GM12878 (cell line): ENCODE results near the gene MRRF. TPM values are rescaled to one million over a fixed set of nuclear protein-coding genes. Genes with fewer than 3 reads are reported as not detected.

Source experiments
- ATAC-seq: fragments of 200-7000 bp; cut with Tn5 transposase; 3 replicates; pipeline ENCODE4 v1.9.1; 2020; ENCODE audit warnings: mild to moderate bottlenecking, moderate library complexity
- BruUV-seq: library from RNA; stranded (reverse); fragments of 400-500 nt; replicated peaks from 2 replicates; lab custom pipeline; 2021; lab: Mats Ljungman, UMichigan
- CTCF ChIA-PET: fragments of 300-600 bp; sonication (Branson Sonifier 250); formaldehyde crosslinking; extraction: SDS; loops from one replicate; lab custom pipeline; 2021; ENCODE audit warnings: inconsistent platforms; lab: Yijun Ruan, JAX
- POLR2A ChIA-PET: fragments of 350-600 bp; formaldehyde crosslinking; extraction: SDS; loops from one replicate; lab custom pipeline; 2021; ENCODE audit warnings: inconsistent platforms; lab: Charles Lee
- RAD21 ChIA-PET: fragments of 300-600 bp; sonication (Branson Sonifier 250); formaldehyde crosslinking; loops from one replicate; lab custom pipeline; 2023; ENCODE audit warnings: antibody characterized with exemption; ENCODE audit not compliant: unreplicated experiment; lab: Charles Lee
- SMC1A ChIA-PET: fragments of 300-600 bp; sonication (Branson Sonifier 250); formaldehyde crosslinking; loops from one replicate; lab custom pipeline; 2023; ENCODE audit not compliant: unreplicated experiment, uncharacterized antibody; lab: Charles Lee
- DNase-seq: peaks from one replicate; pipeline ENCODE4 v3.0.0-alpha.2; 2011; ENCODE audit warnings: low read depth, low spot score
- FAIRE-seq: peaks from 3 replicates; lab custom pipeline; 2011; peaks lifted over from hg19 to GRCh38; lab: Jason Lieb, UNC
- H2AFZ ChIP-seq: 2 replicates; pipeline ENCODE4 v1.6.0; 2011; ENCODE audit warnings: low read depth, low read length, control low read depth; ENCODE audit not compliant: control insufficient read depth
- H3K27ac ChIP-seq: 2 replicates; pipeline ENCODE4 v1.5.1; 2011; ENCODE audit warnings: control low read depth; ENCODE audit not compliant: control insufficient read depth, insufficient read depth
- H3K27me3 ChIP-seq, 2 experiments: replicated peaks in 1 of 2; 2 replicates each; pipeline versions ENCODE4 v1.6.0 to v1.6.1; 2011; ENCODE audit warnings: low read length in 1 of 2; ENCODE audit not compliant: control insufficient read depth in 2 of 2, insufficient read depth in 2 of 2
- H3K36me3 ChIP-seq, 2 experiments: 2 replicates each; pipeline ENCODE4 v1.5.1; 2011; ENCODE audit warnings: low read length in 1 of 2; ENCODE audit not compliant: control insufficient read depth in 2 of 2, insufficient read depth in 2 of 2
- H3K4me1 ChIP-seq: 2 replicates; pipeline ENCODE4 v1.6.1; 2011; ENCODE audit warnings: mild to moderate bottlenecking, low read length, moderate library complexity, mixed read lengths; ENCODE audit not compliant: control insufficient read depth, insufficient read depth
- H3K4me2 ChIP-seq: 2 replicates; pipeline ENCODE4 v1.6.0; 2011; ENCODE audit warnings: control low read depth; ENCODE audit not compliant: control insufficient read depth, insufficient read depth
- H3K4me3 ChIP-seq: fragments of 200-600 bp; sonication (generic); 2 replicates; pipeline ENCODE4 v1.5.1; 2016
- H3K79me2 ChIP-seq: 2 replicates; pipeline ENCODE4 v1.6.0; 2011; ENCODE audit warnings: low read length; ENCODE audit not compliant: control insufficient read depth, insufficient read depth
- H3K9ac ChIP-seq: 2 replicates; pipeline ENCODE4 v1.8.0; 2011; ENCODE audit warnings: low read length, control low read depth, mixed read lengths; ENCODE audit not compliant: control insufficient read depth, insufficient read depth
- H3K9me3 ChIP-seq: replicated peaks from 3 replicates; pipeline ENCODE4 v1.5.1; 2011; ENCODE audit warnings: mild to moderate bottlenecking, low read length; ENCODE audit not compliant: control insufficient read depth, insufficient read depth
- H4K20me1 ChIP-seq: 2 replicates; pipeline ENCODE4 v1.6.0; 2011; ENCODE audit not compliant: control insufficient read depth, insufficient read depth
- E2F4 ChIP-seq: IDR thresholded peaks from 2 replicates; pipeline ENCODE4 v1.6.1; 2012; ENCODE audit warnings: low read depth, low read length, improper control_type of control experiment
- IKZF1 ChIP-seq: fragments of 450-650 bp; conservative IDR thresholded peaks from 2 replicates; pipeline ENCODE4 v1.6.1; 2017; ENCODE audit warnings: antibody characterized with exemption, mild to moderate bottlenecking
- MTA3 ChIP-seq: IDR thresholded peaks from 2 replicates; pipeline ENCODE4 v1.6.1; 2012; ENCODE audit warnings: low read length, inconsistent platforms, borderline replicate concordance
- MXI1 ChIP-seq: fragments of 150-350 bp; IDR thresholded peaks from 2 replicates; pipeline ENCODE4 v1.6.1; 2011; ENCODE audit warnings: low read depth, mild to moderate bottlenecking, inconsistent platforms, low read length, improper control_type of control experiment
- SP1 ChIP-seq: IDR thresholded peaks from one replicate; pipeline ENCODE4 v1.6.1; 2011; ENCODE audit warnings: low read depth, low read length
- TCF7 ChIP-seq: IDR thresholded peaks from 2 replicates; pipeline ENCODE4 v1.6.1; 2014; ENCODE audit warnings: antibody characterized with exemption, borderline replicate concordance
- ZNF274 ChIP-seq: IDR thresholded peaks from one replicate; pipeline ENCODE4 v1.8.0; 2011; ENCODE audit not compliant: insufficient read length, insufficient read depth
- WGBS: methylation state at CpG from one replicate; pipeline ENCODE4 v1.1.6; 2016; ENCODE audit warnings: low lambda C conversion rate; ENCODE audit not compliant: insufficient replicate concordance, insufficient coverage; ENCODE audit errors: missing lambda C conversion rate; 5-methylcytosine and 5-hydroxymethylcytosine counted together
- in situ Hi-C: fragments of 300-500 bp; cut with MboI; formaldehyde crosslinking; loops from 9 replicates; pipeline ENCODE4 v1.14.3; 2018; ENCODE audit warnings: mixed read lengths
- intact Hi-C: fragments of 100-400 bp; cut with micrococcal nuclease; formaldehyde crosslinking; loops from one replicate; pipeline ENCODE4 v1.14.2; 2022; ENCODE audit not compliant: unreplicated experiment
- polyA plus RNA-seq, 11 experiments: library from polyadenylated mRNA; depleted of rRNA in 4 of 11; unstranded in 6 of 11; stranded (reverse) in 5 of 11; fragments of >200 nt; fragmentation: Nextera tagmentation in 4 of 11; fragmentation: Illumina TruSeq in 1 of 11; extraction: Ambion mirVana in 4 of 11; extraction: Trizol in 1 of 11; gene quantifications; 1 replicate in 1 of 11; 2 replicates in 10 of 11; pipeline versions ENCODE4 v1.2.1 to v1.2.3, GENCODE V29; 2011 to 2016; ENCODE audit warnings: inconsistent platforms in 2 of 11, missing spikeins in 2 of 11, low read depth in 1 of 11
- total RNA-seq, 4 experiments: library from RNA; depleted of rRNA in 3 of 4; stranded (reverse); fragments of >200 nt in 3 of 4; fragmentation: Illumina TruSeq in 1 of 4; extraction: Trizol in 1 of 4; gene quantifications; 2 replicates each; pipeline versions ENCODE4 v1.2.1 to v1.2.3, GENCODE V29; 2013 to 2021
- TF ChIP-seq, protein P1 (sequence below): IDR thresholded peaks from 2 replicates; pipeline ENCODE4 v1.6.1; 2012; ENCODE audit warnings: improper control_type of control experiment, low read depth, low read length; ENCODE audit not compliant: insufficient replicate concordance

Gene MRRF
- total and polyA plus RNA-seq, 10 of the 15 experiments (the other 5 are each of a cell fraction or from before 2014, with no cell fraction given), result 64.8 to 112 (median 76.4) TPM

DNA sequence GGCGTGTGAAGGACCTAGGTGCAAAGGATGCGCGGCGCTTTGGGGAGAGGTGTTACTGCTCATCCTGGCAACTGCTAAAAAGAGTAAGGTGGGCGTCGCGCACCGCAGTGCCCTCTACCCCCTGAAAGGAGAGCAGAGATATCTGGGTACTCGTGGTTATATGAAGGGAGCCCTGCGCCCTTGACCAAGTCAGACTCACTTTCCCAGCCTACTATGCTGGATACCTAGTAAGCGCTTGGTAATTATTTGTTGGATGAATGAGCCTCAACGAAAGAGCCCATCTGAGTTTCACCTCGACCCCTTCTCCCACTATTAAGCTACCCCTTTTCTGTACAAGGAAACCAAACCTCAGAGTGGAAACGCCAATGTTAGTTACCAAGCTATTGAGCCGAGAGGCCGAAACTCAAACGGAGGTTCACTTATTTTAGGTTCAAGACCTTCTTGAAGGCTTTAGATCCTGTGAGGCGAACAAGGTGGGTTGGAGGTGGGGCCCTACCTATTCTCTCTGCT is 44.0 kb upstream of the MRRF start:
- 57% methylated on average over 18 of the region's 18 CpGs for WGBS
- Histone ChIP-seq H3K9ac (no peak overlapping the region), H3K4me1 (no peaks in the 10 kb centered on the region), H3K4me2 (no peak overlapping the region), H4K20me1 (0 out of 2 replicates have a peak, but pooled peaks cover 3% of the 10 kb centered on the region), H3K9me3 (no peaks in the 10 kb centered on the region; the same call in 2 of the 3 replicates), H2AFZ (no peak overlapping the region), H3K4me3 (no peak overlapping the region), H3K79me2 (no peaks in the 10 kb centered on the region), H3K36me3 (no peaks in the 10 kb centered on the region), H3K27ac (no peak overlapping the region), H3K27me3 (peaks cover 18 to 25% of the 10 kb centered on the region in 2 experiments)
- CTCF ChIA-PET, result no interaction called here
- TF ChIP-seq IKZF1, result no peak
- POLR2A ChIA-PET, result no interaction called here
- ATAC-seq, result no peak
- in situ Hi-C loops (no loop called here), intact Hi-C loops (no loop called here)
- SMC1A ChIA-PET, result interaction anchor here (0.6 kb wide), 1 partner anchor 12 kb away, joined by 3 read pairs; no protein-coding TSS in a partner anchor
- DNase-seq, result no peak
- RAD21 ChIA-PET, result no interaction called here
- no peak for FAIRE-seq
- no TSS peak for BruUV-seq

DNA sequence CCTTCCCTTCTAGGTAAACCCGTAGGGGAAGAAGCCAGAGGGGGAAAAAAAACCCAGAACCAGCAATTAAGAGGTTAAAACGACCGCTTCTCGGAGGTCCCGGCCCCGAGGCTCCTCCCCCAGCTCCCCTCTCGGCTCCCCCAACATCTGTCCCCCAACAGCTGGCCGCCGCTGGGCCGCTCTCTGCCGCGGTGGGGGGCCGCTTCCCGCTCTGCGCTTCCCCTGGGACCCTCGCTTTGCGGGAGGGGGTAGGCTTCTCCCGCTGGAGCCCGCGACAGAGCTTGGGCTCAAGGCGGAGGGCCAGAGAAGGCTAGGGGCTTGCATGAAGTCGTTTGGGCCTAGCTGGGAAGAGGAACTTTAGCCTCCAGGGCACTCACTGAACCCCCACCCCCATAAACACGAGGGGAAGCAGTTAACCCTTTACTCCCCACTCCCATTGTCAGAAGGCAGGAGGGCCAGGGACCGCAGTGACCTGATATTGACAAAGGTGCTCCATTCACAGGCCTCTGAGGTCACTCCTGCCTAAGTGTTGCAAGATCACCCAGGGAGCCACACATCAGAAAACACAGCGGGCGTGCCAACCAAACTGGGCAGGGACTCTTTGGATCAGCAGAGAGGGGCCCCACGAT is 43.4 kb upstream of the MRRF start:
- DNase-seq, result no peak
- in situ Hi-C loops, result no loop called here
- Histone ChIP-seq H2AFZ (no peak overlapping the region), H3K4me3 (no peak overlapping the region), H3K36me3 (no peaks in the 10 kb centered on the region), H3K79me2 (no peaks in the 10 kb centered on the region), H3K4me2 (no peak overlapping the region), H3K9me3 (no peaks in the 10 kb centered on the region; the same call in 2 of the 3 replicates), H3K4me1 (no peaks in the 10 kb centered on the region), H3K9ac (no peak overlapping the region), H4K20me1 (0 out of 2 replicates have a peak, but pooled peaks cover 3% of the 10 kb centered on the region), H3K27ac (no peak overlapping the region), H3K27me3 (peaks cover 18 to 21% of the 10 kb centered on the region in 2 experiments)
- CTCF ChIA-PET, result no interaction called here
- intact Hi-C loops, result no loop called here
- SMC1A ChIA-PET, result interaction anchor here (0.6 kb wide), 1 partner anchor 12 kb away, joined by 3 read pairs; no protein-coding TSS in a partner anchor
- POLR2A ChIA-PET, result no interaction called here
- 24% methylated on average over 14 of the region's 27 CpGs for WGBS
- no peak for FAIRE-seq
- RAD21 ChIA-PET, result no interaction called here
- BruUV-seq, result no TSS peak
- no peak for ATAC-seq
- TF ChIP-seq MXI1 (no peak), SP1 (no peak), ZNF274 (no peak), TCF7 (no peak), MTA3 (no peak), E2F4 (no peak)
- TF ChIP-seq, protein P1, sequence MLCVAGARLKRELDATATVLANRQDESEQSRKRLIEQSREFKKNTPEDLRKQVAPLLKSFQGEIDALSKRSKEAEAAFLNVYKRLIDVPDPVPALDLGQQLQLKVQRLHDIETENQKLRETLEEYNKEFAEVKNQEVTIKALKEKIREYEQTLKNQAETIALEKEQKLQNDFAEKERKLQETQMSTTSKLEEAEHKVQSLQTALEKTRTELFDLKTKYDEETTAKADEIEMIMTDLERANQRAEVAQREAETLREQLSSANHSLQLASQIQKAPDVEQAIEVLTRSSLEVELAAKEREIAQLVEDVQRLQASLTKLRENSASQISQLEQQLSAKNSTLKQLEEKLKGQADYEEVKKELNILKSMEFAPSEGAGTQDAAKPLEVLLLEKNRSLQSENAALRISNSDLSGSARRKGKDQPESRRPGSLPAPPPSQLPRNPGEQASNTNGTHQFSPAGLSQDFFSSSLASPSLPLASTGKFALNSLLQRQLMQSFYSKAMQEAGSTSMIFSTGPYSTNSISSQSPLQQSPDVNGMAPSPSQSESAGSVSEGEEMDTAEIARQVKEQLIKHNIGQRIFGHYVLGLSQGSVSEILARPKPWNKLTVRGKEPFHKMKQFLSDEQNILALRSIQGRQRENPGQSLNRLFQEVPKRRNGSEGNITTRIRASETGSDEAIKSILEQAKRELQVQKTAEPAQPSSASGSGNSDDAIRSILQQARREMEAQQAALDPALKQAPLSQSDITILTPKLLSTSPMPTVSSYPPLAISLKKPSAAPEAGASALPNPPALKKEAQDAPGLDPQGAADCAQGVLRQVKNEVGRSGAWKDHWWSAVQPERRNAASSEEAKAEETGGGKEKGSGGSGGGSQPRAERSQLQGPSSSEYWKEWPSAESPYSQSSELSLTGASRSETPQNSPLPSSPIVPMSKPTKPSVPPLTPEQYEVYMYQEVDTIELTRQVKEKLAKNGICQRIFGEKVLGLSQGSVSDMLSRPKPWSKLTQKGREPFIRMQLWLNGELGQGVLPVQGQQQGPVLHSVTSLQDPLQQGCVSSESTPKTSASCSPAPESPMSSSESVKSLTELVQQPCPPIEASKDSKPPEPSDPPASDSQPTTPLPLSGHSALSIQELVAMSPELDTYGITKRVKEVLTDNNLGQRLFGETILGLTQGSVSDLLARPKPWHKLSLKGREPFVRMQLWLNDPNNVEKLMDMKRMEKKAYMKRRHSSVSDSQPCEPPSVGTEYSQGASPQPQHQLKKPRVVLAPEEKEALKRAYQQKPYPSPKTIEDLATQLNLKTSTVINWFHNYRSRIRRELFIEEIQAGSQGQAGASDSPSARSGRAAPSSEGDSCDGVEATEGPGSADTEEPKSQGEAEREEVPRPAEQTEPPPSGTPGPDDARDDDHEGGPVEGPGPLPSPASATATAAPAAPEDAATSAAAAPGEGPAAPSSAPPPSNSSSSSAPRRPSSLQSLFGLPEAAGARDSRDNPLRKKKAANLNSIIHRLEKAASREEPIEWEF, result no peak
